ENCODE data around the gene CCDC187. TPM values are rescaled to one million over a fixed set of nuclear protein-coding genes. Genes with fewer than 3 reads are reported as not detected.

CCDC187 gene
- total and polyA plus RNA-seq, 2 of the 13 experiments (the other 11 are each of a cell fraction or from before 2014, with no cell fraction given), result 0.03 to 0.13 TPM

GRCh38 chr9:136318111-136318775 lies 14.3 kb upstream of the CCDC187 start (continued):
- TF ChIP-seq PHF5A (CRISPR knock-in tag; IDR thresholded peaks at IDR 0.05; ENCODE audit: low read depth, unreplicated experiment), result no peak
- no peak for TF ChIP-seq ZNF274 (CRISPR knock-in tag; IDR thresholded peaks at IDR 0.05)
- TF ChIP-seq RNF2 (conservative IDR thresholded peaks at IDR 0.05; ENCODE audit: low read depth), result no peak
- no peak for TF ChIP-seq MAZ (IDR thresholded peaks at IDR 0.05; ENCODE audit: borderline replicate concordance, low read depth, low read length)
- TF ChIP-seq MAZ (CRISPR knock-in tag; IDR thresholded peaks at IDR 0.05; ENCODE audit: low read depth), result no peak
- no peak for TF ChIP-seq TEAD2 (CRISPR knock-in tag; IDR thresholded peaks at IDR 0.05)
- no peak for TF ChIP-seq TP53 (CRISPR knock-in tag; conservative IDR thresholded peaks at IDR 0.05)
- no peak for TF ChIP-seq ZBTB26 (CRISPR knock-in tag; IDR thresholded peaks at IDR 0.05; ENCODE audit: borderline replicate concordance)

DNA sequence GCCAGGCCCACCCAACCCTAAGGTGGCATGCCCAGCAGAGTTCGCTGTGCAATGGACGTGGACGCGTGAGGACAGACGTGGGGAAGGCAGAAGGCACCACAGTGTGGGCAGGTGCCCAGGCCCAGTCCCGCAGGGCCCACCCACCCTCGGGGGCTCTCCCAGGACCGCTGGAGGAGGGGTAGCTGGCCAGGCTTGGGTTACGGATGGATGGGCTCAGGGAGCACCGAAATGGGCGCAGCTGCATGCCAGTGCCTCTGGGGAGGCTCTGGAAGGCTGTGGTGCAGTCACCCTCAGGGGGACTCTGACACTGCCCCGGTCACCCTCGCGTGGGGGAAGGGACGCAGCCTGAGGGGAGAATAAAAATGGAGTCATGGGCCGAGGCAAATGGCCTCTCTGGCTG lies 13.8 kb upstream of the CCDC187 start:
- ChIA-PET CTCF (ENCODE audit: low intra/inter-chr PET ratio, low total read pairs) (no interaction called here), POLR2A (no interaction called here)
- no TSS peak for BruUV-seq (replicated peaks)
- 59% methylated on average over 10 of the region's 16 CpGs for WGBS (ENCODE audit: low lambda C conversion rate)
- intact Hi-C loops (cut with micrococcal nuclease; ENCODE audit: unreplicated experiment), result no loop called here
- Histone ChIP-seq H3K36me3 (replicated peaks in 1 of 2; ENCODE audit: control insufficient read depth in 1 of 2, insufficient read depth in 2 of 2, low read length in 2 of 2) (no peaks in the 10 kb centered on the region), H3K4me2 (ENCODE audit: low read depth, low read length) (no peak overlapping the region), H3K9ac (ENCODE audit: insufficient read depth, low read depth, low read length) (no peak overlapping the region), H3K79me2 (ENCODE audit: insufficient read depth, low read length) (no peaks in the 10 kb centered on the region), H3K27me3 (ENCODE audit: control insufficient read depth in 1 of 2, insufficient read depth in 2 of 2, low read length in 2 of 2) (peaks cover 4 to 14% of the 10 kb centered on the region in 2 experiments; a peak in 4 of 5 replicates), H3K4me1 (ENCODE audit: insufficient read depth, low read length) (peaks cover 21% of the 10 kb centered on the region), H3K4me3 (replicated peaks in 1 of 3; ENCODE audit: insufficient read depth in 1 of 3, low read depth in 2 of 3, low read length in 3 of 3) (no peak overlapping the region), H3K27ac (ENCODE audit: extremely low read length, insufficient read depth, low read length) (no peak overlapping the region), H2AFZ (ENCODE audit: low read length) (no peak overlapping the region), H4K20me1 (ENCODE audit: insufficient read depth, low read length) (no peaks in the 10 kb centered on the region), H3K9me3 (ENCODE audit: low read length) (peaks cover 16% of the 10 kb centered on the region)
- DNase-seq (ENCODE audit: low spot score), result no peak
- in situ Hi-C loops (cut with HindIII; ENCODE audit: extremely low pct_ligation_motif_present, low pct_unique_long_range_greater_than_20kb), result no loop called here
- no peak for FAIRE-seq
- no peak for TF ChIP-seq ZNF891 (CRISPR knock-in tag; IDR thresholded peaks at IDR 0.05)
- no peak for TF ChIP-seq SRY (CRISPR knock-in tag; IDR thresholded peaks at IDR 0.05)
- no peak for TF ChIP-seq NRL (CRISPR knock-in tag; IDR thresholded peaks at IDR 0.05; ENCODE audit: borderline replicate concordance)
- no peak for TF ChIP-seq ZBTB20 (CRISPR knock-in tag; IDR thresholded peaks at IDR 0.05; ENCODE audit: borderline replicate concordance, low read depth)
- TF ChIP-seq YY1 (IDR thresholded peaks at IDR 0.05; ENCODE audit: insufficient read depth, insufficient replicate concordance, low read depth, low read length), result no peak
- TF ChIP-seq, protein P1, sequence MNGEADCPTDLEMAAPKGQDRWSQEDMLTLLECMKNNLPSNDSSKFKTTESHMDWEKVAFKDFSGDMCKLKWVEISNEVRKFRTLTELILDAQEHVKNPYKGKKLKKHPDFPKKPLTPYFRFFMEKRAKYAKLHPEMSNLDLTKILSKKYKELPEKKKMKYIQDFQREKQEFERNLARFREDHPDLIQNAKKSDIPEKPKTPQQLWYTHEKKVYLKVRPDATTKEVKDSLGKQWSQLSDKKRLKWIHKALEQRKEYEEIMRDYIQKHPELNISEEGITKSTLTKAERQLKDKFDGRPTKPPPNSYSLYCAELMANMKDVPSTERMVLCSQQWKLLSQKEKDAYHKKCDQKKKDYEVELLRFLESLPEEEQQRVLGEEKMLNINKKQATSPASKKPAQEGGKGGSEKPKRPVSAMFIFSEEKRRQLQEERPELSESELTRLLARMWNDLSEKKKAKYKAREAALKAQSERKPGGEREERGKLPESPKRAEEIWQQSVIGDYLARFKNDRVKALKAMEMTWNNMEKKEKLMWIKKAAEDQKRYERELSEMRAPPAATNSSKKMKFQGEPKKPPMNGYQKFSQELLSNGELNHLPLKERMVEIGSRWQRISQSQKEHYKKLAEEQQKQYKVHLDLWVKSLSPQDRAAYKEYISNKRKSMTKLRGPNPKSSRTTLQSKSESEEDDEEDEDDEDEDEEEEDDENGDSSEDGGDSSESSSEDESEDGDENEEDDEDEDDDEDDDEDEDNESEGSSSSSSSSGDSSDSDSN (CRISPR knock-in tag; IDR thresholded peaks at IDR 0.05), result no peak
- peak; percentile 73; the same call in 1 of the 2 replicates for TF ChIP-seq THAP9 (CRISPR knock-in tag; IDR thresholded peaks at IDR 0.05; ENCODE audit: borderline replicate concordance)
- TF ChIP-seq SIX1 (CRISPR knock-in tag; IDR thresholded peaks at IDR 0.05; ENCODE audit: borderline replicate concordance), result no peak
- no peak for ATAC-seq
